ENCODE measurements around the gene INVS.

DNA sequence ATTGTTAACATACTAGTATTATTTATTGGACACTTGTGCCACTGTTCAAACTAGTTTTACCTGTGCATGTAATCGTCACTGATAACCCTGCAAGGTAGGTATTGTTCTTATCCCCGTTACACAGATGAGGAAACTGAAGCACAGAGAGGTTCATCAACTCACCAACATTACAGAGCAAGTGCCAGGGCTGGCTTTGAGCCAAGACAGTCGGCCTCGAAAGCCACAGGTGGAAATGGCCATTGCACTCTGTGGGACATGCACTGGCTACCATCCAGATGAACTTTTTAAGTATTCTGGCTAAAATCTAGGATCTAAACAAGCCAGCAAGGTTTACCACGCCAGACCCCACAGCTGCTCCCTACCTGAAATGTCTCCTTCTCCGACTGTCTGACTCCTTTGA, 195.8 kb downstream of the INVS start:
- no peak for TF ChIP-seq EP300 (IDR thresholded peaks at IDR 0.05)
- TF ChIP-seq, protein P1, sequence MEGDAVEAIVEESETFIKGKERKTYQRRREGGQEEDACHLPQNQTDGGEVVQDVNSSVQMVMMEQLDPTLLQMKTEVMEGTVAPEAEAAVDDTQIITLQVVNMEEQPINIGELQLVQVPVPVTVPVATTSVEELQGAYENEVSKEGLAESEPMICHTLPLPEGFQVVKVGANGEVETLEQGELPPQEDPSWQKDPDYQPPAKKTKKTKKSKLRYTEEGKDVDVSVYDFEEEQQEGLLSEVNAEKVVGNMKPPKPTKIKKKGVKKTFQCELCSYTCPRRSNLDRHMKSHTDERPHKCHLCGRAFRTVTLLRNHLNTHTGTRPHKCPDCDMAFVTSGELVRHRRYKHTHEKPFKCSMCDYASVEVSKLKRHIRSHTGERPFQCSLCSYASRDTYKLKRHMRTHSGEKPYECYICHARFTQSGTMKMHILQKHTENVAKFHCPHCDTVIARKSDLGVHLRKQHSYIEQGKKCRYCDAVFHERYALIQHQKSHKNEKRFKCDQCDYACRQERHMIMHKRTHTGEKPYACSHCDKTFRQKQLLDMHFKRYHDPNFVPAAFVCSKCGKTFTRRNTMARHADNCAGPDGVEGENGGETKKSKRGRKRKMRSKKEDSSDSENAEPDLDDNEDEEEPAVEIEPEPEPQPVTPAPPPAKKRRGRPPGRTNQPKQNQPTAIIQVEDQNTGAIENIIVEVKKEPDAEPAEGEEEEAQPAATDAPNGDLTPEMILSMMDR (IDR thresholded peaks at IDR 0.05): no peak
